Neural cell (in vitro differentiated cells): Measurements from ENCODE around the gene SMAD9. TPM values are rescaled to one million over a fixed set of nuclear protein-coding genes. Genes with fewer than 3 reads are reported as not detected.

Experiments used
- H2AFZ ChIP-seq: fragments of 200-600, 300-800 bp; sonication (generic), shearing (Covaris generic); 2 replicates; pipeline ENCODE4 v1.6.0; 2014; ENCODE audit warnings: low read depth, mild to moderate bottlenecking, antibody characterized with exemption, low read length, moderate library complexity
- H3F3A ChIP-seq: fragments of 200-600 bp; shearing (Covaris generic); 2 replicates; pipeline ENCODE4 v1.6.1; 2016; ENCODE audit warnings: mild to moderate bottlenecking, moderate library complexity, mixed read lengths, antibody characterized with exemption, low read length; ENCODE audit not compliant: insufficient read depth, poor library complexity, severe bottlenecking
- H3K27ac ChIP-seq: fragments of 200-600, 300-800 bp; sonication (generic), shearing (Covaris generic); 2 replicates; pipeline ENCODE4 v1.5.1; 2014; ENCODE audit warnings: mild to moderate bottlenecking, low read length, moderate library complexity
- H3K27me3 ChIP-seq: fragments of 300-800, 200-600 bp; sonication (generic), shearing (Covaris generic); 2 replicates; pipeline ENCODE4 v1.6.0; 2014; ENCODE audit warnings: mild to moderate bottlenecking, low read depth, low read length, moderate library complexity; ENCODE audit not compliant: insufficient read depth
- H3K36me3 ChIP-seq: fragments of 300-800, 200-600 bp; sonication (generic), shearing (Covaris generic); 2 replicates; pipeline ENCODE4 v1.5.1; 2014; ENCODE audit warnings: mild to moderate bottlenecking, antibody characterized with exemption, low read length, moderate library complexity; ENCODE audit not compliant: insufficient read depth
- H3K4me2 ChIP-seq: fragments of 300-800, 200-600 bp; sonication (generic), shearing (Covaris generic); 2 replicates; pipeline ENCODE4 v1.6.0; 2014; ENCODE audit warnings: mild to moderate bottlenecking, low read length
- H3K4me3 ChIP-seq: fragments of 300-800, 200-600 bp; sonication (generic), shearing (Covaris generic); 2 replicates; pipeline ENCODE4 v1.5.1; 2014; ENCODE audit warnings: mild to moderate bottlenecking, low read length, moderate library complexity
- H3K79me2 ChIP-seq: fragments of 200-600 bp; shearing (Covaris generic); replicated peaks from 2 replicates; pipeline ENCODE4 v1.6.0; 2014; ENCODE audit warnings: mild to moderate bottlenecking, low read length, moderate library complexity; ENCODE audit not compliant: insufficient read depth
- H3K9ac ChIP-seq: fragments of 300-800, 200-600 bp; sonication (generic), shearing (Covaris generic); 2 replicates; pipeline ENCODE4 v1.6.1; 2016; ENCODE audit warnings: mild to moderate bottlenecking, low read length, mixed read lengths
- H3K9me2 ChIP-seq: fragments of 200-600 bp; shearing (Covaris generic); 2 replicates; pipeline ENCODE4 v1.6.1; 2016; ENCODE audit warnings: mild to moderate bottlenecking, low read length, mixed read lengths; ENCODE audit not compliant: insufficient read depth
- H3K9me3 ChIP-seq: fragments of 200-600, 300-800 bp; sonication (generic), shearing (Covaris generic); 2 replicates; pipeline ENCODE4 v1.6.1; 2016; ENCODE audit warnings: mild to moderate bottlenecking, mixed run types, low read length, moderate library complexity, mixed read lengths
- H4K20me1 ChIP-seq: fragments of 200-600 bp; shearing (Covaris generic); 2 replicates; pipeline ENCODE4 v1.6.1; 2016; ENCODE audit warnings: mild to moderate bottlenecking, mixed run types; ENCODE audit not compliant: insufficient read depth
- CTCF ChIP-seq: fragments of 450-650 bp; IDR thresholded peaks from 2 replicates; pipeline ENCODE4 v1.5.1; 2014; ENCODE audit warnings: antibody characterized with exemption, mild to moderate bottlenecking, moderate library complexity; ENCODE audit not compliant: poor library complexity, severe bottlenecking
- EP300 ChIP-seq: fragments of 450-650 bp; conservative IDR thresholded peaks from 2 replicates; pipeline ENCODE4 v1.6.1; 2014; ENCODE audit warnings: antibody characterized with exemption, mild to moderate bottlenecking, moderate library complexity; ENCODE audit not compliant: poor library complexity, severe bottlenecking
- EZH2 ChIP-seq: fragments of 200-600, 300-800 bp; shearing (Covaris generic), sonication (generic); IDR thresholded peaks from 2 replicates; pipeline ENCODE4 v1.6.1; 2014; ENCODE audit warnings: antibody characterized with exemption, low read length, borderline replicate concordance, mild to moderate bottlenecking; ENCODE audit not compliant: insufficient read depth, poor library complexity, severe bottlenecking
- MXI1 ChIP-seq: fragments of 450-650 bp; conservative IDR thresholded peaks from 2 replicates; pipeline ENCODE4 v1.6.1; 2014; ENCODE audit warnings: antibody characterized with exemption, mild to moderate bottlenecking; ENCODE audit not compliant: poor library complexity, severe bottlenecking
- POLR2AphosphoS5 ChIP-seq: IDR thresholded peaks from 2 replicates; pipeline ENCODE4 v1.6.1; 2012
- RAD21 ChIP-seq: fragments of 450-650 bp; conservative IDR thresholded peaks from 2 replicates; pipeline ENCODE4 v1.6.1; 2014; ENCODE audit warnings: antibody characterized with exemption, mild to moderate bottlenecking, moderate library complexity
- SMC3 ChIP-seq: fragments of 450-650 bp; conservative IDR thresholded peaks from 2 replicates; pipeline ENCODE4 v1.6.1; 2014; ENCODE audit warnings: antibody characterized with exemption, mild to moderate bottlenecking, moderate library complexity; ENCODE audit not compliant: poor library complexity
- TAF1 ChIP-seq: IDR thresholded peaks from 2 replicates; pipeline ENCODE4 v1.6.1; 2012; ENCODE audit warnings: low read depth
- polyA plus RNA-seq: library from polyadenylated mRNA; depleted of rRNA; stranded (reverse); fragments of >200 nt; gene quantifications from 2 replicates; pipeline ENCODE4 v1.2.3, GENCODE V29; 2014
- TF ChIP-seq, protein P1 (sequence below): IDR thresholded peaks from 2 replicates; pipeline ENCODE4 v1.6.1; 2012; ENCODE audit warnings: borderline replicate concordance

The SMAD9 gene
- polyA plus RNA-seq, 1 donor from 2014 or later = 2.5 TPM

DNA sequence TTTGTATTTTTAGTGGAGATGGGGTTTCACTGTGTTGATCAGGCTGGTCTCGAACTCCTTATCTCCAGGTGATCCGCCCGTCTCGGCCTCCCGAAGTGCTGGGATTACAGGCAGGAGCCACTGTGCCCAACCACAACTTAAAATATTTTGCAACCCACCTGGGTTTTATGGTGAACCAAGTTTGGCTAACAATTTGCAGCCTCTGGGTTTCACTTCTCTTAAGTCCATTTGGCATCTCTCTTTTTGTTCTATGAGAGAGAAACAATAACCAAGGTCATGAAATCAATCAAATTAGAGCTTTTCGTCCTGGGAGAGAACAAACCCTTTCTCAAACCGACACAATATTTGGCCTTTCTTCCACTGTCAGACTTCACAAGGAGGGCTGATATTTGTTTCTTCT is 5.6 kb upstream of the SMAD9 start:
- H3F3A ChIP-seq = no peaks in the 10 kb centered on the region
- H3K4me2 ChIP-seq = no peak overlapping the region
- H3K27me3 ChIP-seq = no peaks in the 10 kb centered on the region
- no peak for TF ChIP-seq RAD21
- TF ChIP-seq EZH2 = no peak
- TF ChIP-seq EP300 = no peak
- TF ChIP-seq SMC3 = no peak
- no peak for TF ChIP-seq MXI1
- TF ChIP-seq CTCF = no peak
- TF ChIP-seq, protein P1, sequence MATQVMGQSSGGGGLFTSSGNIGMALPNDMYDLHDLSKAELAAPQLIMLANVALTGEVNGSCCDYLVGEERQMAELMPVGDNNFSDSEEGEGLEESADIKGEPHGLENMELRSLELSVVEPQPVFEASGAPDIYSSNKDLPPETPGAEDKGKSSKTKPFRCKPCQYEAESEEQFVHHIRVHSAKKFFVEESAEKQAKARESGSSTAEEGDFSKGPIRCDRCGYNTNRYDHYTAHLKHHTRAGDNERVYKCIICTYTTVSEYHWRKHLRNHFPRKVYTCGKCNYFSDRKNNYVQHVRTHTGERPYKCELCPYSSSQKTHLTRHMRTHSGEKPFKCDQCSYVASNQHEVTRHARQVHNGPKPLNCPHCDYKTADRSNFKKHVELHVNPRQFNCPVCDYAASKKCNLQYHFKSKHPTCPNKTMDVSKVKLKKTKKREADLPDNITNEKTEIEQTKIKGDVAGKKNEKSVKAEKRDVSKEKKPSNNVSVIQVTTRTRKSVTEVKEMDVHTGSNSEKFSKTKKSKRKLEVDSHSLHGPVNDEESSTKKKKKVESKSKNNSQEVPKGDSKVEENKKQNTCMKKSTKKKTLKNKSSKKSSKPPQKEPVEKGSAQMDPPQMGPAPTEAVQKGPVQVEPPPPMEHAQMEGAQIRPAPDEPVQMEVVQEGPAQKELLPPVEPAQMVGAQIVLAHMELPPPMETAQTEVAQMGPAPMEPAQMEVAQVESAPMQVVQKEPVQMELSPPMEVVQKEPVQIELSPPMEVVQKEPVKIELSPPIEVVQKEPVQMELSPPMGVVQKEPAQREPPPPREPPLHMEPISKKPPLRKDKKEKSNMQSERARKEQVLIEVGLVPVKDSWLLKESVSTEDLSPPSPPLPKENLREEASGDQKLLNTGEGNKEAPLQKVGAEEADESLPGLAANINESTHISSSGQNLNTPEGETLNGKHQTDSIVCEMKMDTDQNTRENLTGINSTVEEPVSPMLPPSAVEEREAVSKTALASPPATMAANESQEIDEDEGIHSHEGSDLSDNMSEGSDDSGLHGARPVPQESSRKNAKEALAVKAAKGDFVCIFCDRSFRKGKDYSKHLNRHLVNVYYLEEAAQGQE = no peak
- no peak for TF ChIP-seq POLR2AphosphoS5
- no peak for TF ChIP-seq TAF1
- H4K20me1 ChIP-seq = no peaks in the 10 kb centered on the region
- no peak overlapping the region for H3K27ac ChIP-seq
- no peaks in the 10 kb centered on the region for H3K9me3 ChIP-seq
- H3K9ac ChIP-seq = no peak overlapping the region
- H2AFZ ChIP-seq = no peak overlapping the region
- H3K9me2 ChIP-seq = no peaks in the 10 kb centered on the region
- H3K4me3 ChIP-seq = no peak overlapping the region
- H3K36me3 ChIP-seq = no peaks in the 10 kb centered on the region
- H3K79me2 ChIP-seq = no peaks in the 10 kb centered on the region

GRCh38 chr13:36924001-36924400 is 4.0 kb upstream of the SMAD9 start:
- Histone ChIP-seq H3F3A (peaks cover under 1% of the 10 kb centered on the region), H3K4me3 (no peak overlapping the region), H2AFZ (no peak overlapping the region), H3K36me3 (no peaks in the 10 kb centered on the region), H3K27me3 (peaks cover 4% of the 10 kb centered on the region), H3K27ac (no peak overlapping the region), H3K4me2 (no peak overlapping the region), H3K9ac (no peak overlapping the region), H3K9me3 (no peaks in the 10 kb centered on the region), H4K20me1 (no peaks in the 10 kb centered on the region), H3K79me2 (no peaks in the 10 kb centered on the region), H3K9me2 (no peaks in the 10 kb centered on the region)
- TF ChIP-seq RAD21 (no peak), EP300 (no peak), SMC3 (no peak), TAF1 (no peak), MXI1 (no peak), EZH2 (no peak), POLR2AphosphoS5 (no peak)
